Aorta (tissue), 5 donors: Measurements from ENCODE around the gene ST14. TPM values are rescaled to one million over a fixed set of nuclear protein-coding genes. Genes with fewer than 3 reads are reported as not detected.
"Not testable (repeated sequence)": the region's sequence is repeated elsewhere in the genome, so short reads cannot be mapped to it uniquely, and the experiment has no call there.

Source experiments
- ATAC-seq: fragments of 200-7000 bp; cut with Tn5 transposase; one replicate; pipeline ENCODE4 v1.9.1; 2022; ENCODE audit warnings: moderate library complexity; ENCODE audit not compliant: low FRiP score
- DNase-seq, 2 donors: peaks; one replicate each; pipeline ENCODE4 v3.0.0-alpha.2; 2020
- H3K27ac ChIP-seq, 2 donors: one replicate each; pipeline ENCODE4 v1.5.1; 2013; ENCODE audit warnings: low read length in 2 of 2, mild to moderate bottlenecking in 2 of 2, moderate library complexity in 2 of 2, control low read depth in 1 of 2, inconsistent platforms in 1 of 2, low read depth in 1 of 2
- H3K27me3 ChIP-seq, 2 donors: one replicate each; pipeline ENCODE4 v1.6.1; 2013; ENCODE audit warnings: control low read depth in 1 of 2, low read length in 1 of 2, mild to moderate bottlenecking in 1 of 2, moderate library complexity in 1 of 2; ENCODE audit not compliant: insufficient read depth in 2 of 2, control insufficient read depth in 1 of 2
- H3K36me3 ChIP-seq, 2 donors: one replicate each; pipeline ENCODE4 v1.6.1; 2013; ENCODE audit warnings: control low read depth in 1 of 2, low read length in 1 of 2, mild to moderate bottlenecking in 1 of 2; ENCODE audit not compliant: insufficient read depth in 2 of 2, control insufficient read depth in 1 of 2
- H3K4me1 ChIP-seq, 2 donors: one replicate each; pipeline ENCODE4 v1.6.1; 2013; ENCODE audit warnings: low read length in 2 of 2, control low read depth in 1 of 2, mild to moderate bottlenecking in 1 of 2, moderate library complexity in 1 of 2; ENCODE audit not compliant: insufficient read depth in 2 of 2, control insufficient read depth in 1 of 2
- H3K4me3 ChIP-seq, 2 donors: one replicate each; pipeline ENCODE4 v1.5.1; 2013; ENCODE audit warnings: low read length in 2 of 2, control low read depth in 1 of 2, mild to moderate bottlenecking in 1 of 2
- H3K9me3 ChIP-seq: one replicate; pipeline ENCODE4 v1.6.1; 2013; ENCODE audit warnings: mild to moderate bottlenecking, low read length; ENCODE audit not compliant: control insufficient read depth
- WGBS, 2 donors: extraction: QIAGEN DNeasy Blood & Tissue Kit; methylation state at CpG; one replicate each; pipeline ENCODE4 v1.1.7; 2013; 5-methylcytosine and 5-hydroxymethylcytosine counted together
- intact Hi-C, 2 donors: fragments of 100-400 bp; cut with DNase I; formaldehyde crosslinking; loops; one replicate each; pipeline versions ENCODE4 v1.14.2 to v1.15.0; 2022
- polyA plus RNA-seq, 2 donors: library from polyadenylated mRNA; stranded (reverse); fragments of 200-250 nt; gene quantifications; one replicate each; pipeline ENCODE4 v1.2.3, GENCODE V29; 2013
- total RNA-seq, 2 donors: library from RNA; stranded (reverse); fragmentation: NEBNext Ultra II Directional; extraction: Animal tissue kit (Norgen Biotek cat#: 25700); gene quantifications; one replicate each; pipeline ENCODE4 v1.2.1, GENCODE V29; 2021
- donor health status: healthy with polysubstance abuse.
- donor health status: Bipolar disorder and iron deficiency.
- donor health status: DM: no; HTN: no; CAD: no.
- donor health status: DM: no; HTN: no; CAD: no.
- donor health status: DM: yes; HTN: yes; CAD: no.

ST14 gene
- total and polyA plus RNA-seq, 4 donors: 0.74 to 14.4 (median 6.1) TPM

GRCh38 chr11:130216591-130217132 is 57.1 kb downstream of the ST14 start:
- Histone ChIP-seq H3K4me3 (no peak overlapping the region), H3K27me3 (no peaks in the 10 kb centered on the region), H3K27ac (no peak overlapping the region), H3K4me1 (no peaks in the 10 kb centered on the region), H3K9me3 (no peaks in the 10 kb centered on the region), H3K36me3 (no peaks in the 10 kb centered on the region)
- DNase-seq (no peak), ATAC-seq (no peak)
- WGBS, 2 donors: 81 to 82% methylated on average over 17 of the region's 17 CpGs
- intact Hi-C loops: loop anchor here in 1 of 2 donors (10.0 kb wide), 1 partner anchor 178 kb away; no protein-coding TSS in a partner anchor

DNA sequence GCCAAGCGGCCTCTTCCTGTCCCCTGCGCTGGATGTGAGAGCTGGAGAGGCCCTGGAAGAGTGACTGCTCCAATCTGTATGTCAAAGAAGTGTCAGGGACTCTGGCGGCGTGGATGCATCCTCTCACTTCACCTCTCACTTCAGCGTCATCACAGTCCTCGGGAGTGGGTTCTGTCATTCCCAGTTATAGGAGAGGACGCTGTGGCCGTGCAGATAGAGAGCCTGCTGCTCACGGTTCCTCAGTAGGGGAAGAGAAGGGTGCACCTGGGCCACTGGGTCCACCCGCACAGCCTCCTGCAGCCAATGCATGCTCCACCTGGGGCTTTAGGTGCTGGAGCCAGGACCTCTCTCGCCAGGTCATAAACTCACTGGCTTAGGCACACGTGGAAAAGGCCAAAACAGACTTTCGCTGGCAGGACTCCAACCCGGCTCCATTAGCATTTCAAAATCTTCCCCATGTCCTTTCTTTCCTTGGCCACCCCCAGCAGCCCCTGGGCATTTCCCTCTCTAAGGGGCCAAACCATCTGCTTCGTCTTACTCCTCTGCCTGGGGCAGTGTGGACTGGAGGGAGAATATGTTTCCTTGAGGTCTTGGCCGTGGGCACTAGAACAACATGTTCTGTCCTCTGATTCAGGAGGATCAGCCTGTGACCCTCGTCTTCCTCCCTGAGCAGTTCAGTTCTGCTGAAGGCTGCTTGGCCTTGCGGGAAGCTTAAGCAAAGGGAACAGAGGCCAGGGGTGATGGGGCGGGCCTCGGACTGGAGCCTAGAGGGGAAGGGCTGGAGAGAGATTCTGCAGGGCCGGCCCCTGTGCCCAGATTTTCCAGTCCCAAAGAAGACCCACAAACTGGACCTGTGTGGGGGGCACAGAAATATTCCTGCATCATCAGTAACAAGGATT is 57.8 kb downstream of the ST14 start:
- Histone ChIP-seq H3K4me1 (no peaks in the 10 kb centered on the region), H3K4me3 (no peak overlapping the region), H3K27ac (no peak overlapping the region), H3K36me3 (no peaks in the 10 kb centered on the region), H3K27me3 (no peaks in the 10 kb centered on the region), H3K9me3 (no peaks in the 10 kb centered on the region)
- intact Hi-C loops: loop anchor here in 1 of 2 donors (10.0 kb wide), 1 partner anchor 177 kb away; no protein-coding TSS in a partner anchor
- DNase-seq (no peak), ATAC-seq (no peak)
- 84 to 86% methylated on average over 21 of the region's 21 CpGs for WGBS, 2 donors

DNA sequence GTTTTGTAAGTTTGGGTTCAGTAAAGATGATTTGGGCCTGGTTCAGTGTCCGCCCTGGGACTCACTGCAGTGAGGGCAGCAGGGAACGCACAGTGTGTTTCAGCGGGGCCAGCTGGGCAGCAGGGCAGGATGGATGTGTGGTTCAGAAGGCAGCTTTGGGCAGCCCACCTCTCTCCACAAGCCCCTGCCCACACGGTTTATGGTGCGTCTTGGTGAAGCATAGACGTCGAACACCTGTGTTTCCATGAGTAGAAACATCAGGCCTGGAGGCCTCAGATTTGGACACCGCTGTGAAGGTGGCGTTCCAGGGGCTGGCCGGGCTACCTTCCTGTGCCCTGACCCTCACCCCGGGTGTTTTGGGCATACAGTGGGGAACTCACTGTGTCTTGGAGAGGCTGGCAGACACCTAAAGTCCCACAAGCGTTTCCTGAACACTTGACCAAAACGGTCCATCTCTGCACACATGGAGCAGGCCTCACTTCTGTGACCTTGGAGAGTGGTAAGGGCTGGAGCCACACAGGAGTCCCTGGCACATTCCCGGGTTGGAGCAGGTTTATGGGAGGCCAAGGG is 59.0 kb downstream of the ST14 start:
- intact Hi-C loops: loop anchor here in 1 of 2 donors (10.0 kb wide), 1 partner anchor 176 kb away; no protein-coding TSS in a partner anchor
- ATAC-seq (no peak), DNase-seq (no peak)
- WGBS, 2 donors: 89 to 92% methylated on average over 14 of the region's 14 CpGs
- Histone ChIP-seq H3K9me3 (no peaks in the 10 kb centered on the region), H3K27me3 (no peaks in the 10 kb centered on the region), H3K36me3 (no peaks in the 10 kb centered on the region), H3K27ac (no peak overlapping the region), H3K4me3 (no peak overlapping the region), H3K4me1 (no peaks in the 10 kb centered on the region)

- no peak for ATAC-seq
- Histone ChIP-seq H3K9me3 (no peaks in the 10 kb centered on the region), H3K36me3 (no peaks in the 10 kb centered on the region), H3K4me1 (no peaks in the 10 kb centered on the region), H3K4me3 (no peak overlapping the region), H3K27ac (no peak overlapping the region), H3K27me3 (no peaks in the 10 kb centered on the region)
- intact Hi-C loops: loop anchor here in 1 of 2 donors (10.0 kb wide), 1 partner anchor 176 kb away; no protein-coding TSS in a partner anchor
- 91 to 95% methylated on average over 8 of the region's 8 CpGs for WGBS, 2 donors
- DNase-seq: no peak
Measured at GRCh38 chr11:130219148-130219547, 59.6 kb downstream of the ST14 start.

DNA sequence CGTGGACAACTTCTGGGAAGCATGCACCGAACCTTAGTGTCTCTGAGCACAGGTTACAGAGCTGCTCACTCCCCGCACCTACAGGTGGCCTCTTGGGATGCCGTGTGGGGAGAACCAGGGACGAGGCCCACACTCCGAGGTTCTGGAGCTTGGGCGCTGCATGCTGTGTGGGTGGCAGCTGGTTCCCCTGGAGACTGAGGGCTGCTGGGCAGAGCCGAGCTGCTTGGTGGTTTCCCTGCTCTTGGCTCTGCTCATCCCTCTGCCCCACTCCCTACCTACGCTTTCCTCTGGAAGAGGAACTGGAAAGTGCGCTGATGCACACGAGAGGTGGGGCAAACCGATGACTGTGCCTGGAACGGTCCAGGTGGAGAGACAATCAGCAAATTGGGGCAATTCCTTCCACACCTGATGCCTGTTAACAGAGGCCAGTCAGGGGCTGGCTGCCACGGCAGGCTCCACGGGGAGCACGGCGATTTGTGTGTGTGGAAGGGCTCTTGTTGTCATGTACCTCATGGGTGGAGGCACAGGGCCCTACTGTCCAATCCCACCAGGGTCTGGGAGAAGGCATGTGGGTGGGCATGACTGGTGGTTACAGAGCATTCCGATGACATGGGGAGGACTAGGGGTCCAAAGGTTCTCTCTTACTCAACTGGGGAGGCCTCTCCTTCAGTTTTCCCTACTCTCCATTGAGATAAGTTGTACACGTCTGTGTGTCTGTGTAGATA is 60.9 kb downstream of the ST14 start:
- ATAC-seq (no peak), DNase-seq (no peak)
- no peak overlapping the region for H3K4me3 ChIP-seq
- 80 to 84% methylated on average over 19 of the region's 19 CpGs for WGBS, 2 donors
- H3K9me3 ChIP-seq: no peaks in the 10 kb centered on the region
- no peaks in the 10 kb centered on the region for H3K4me1 ChIP-seq
- no peaks in the 10 kb centered on the region for H3K27me3 ChIP-seq
- intact Hi-C loops: no loop called here
- H3K27ac ChIP-seq: no peak overlapping the region
- no peaks in the 10 kb centered on the region for H3K36me3 ChIP-seq

DNA sequence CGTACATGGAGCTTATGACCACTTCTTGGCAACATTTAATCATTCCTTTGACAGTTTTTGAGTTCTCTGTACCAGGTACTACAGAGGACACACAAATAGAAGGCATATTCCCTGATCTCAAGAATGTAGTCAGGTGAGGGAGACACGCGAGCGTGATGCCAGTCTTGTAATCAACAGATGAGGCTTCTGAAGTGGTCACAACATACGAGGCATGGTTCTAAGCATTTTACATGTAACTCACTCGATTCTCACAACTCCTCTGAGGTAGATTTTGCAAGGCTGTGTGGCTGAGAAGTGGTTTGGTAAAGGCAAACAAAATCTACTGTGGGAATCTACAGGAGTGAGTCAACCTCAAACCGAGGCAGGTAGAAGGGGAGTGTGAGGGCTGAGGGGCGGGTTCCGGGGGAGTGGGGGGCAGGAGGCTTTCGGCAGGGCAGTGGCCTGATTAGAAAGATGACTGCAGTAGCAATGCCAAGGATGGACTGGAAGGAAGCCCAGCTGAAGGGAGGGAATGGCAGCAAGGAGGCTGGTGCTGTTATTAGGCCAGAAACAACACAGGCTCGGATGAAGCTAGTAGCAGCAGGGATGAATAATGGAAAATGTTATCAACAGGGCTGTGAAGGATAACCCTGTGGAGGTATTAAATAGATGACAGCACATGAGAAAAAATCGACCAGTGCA is 63.8 kb downstream of the ST14 start:
- WGBS, 2 donors: 51 to 53% methylated on average over 12 of the region's 12 CpGs
- Histone ChIP-seq H3K4me3 (no peak overlapping the region), H3K9me3 (no peaks in the 10 kb centered on the region), H3K36me3 (no peaks in the 10 kb centered on the region), H3K4me1 (no peaks in the 10 kb centered on the region), H3K27me3 (no peaks in the 10 kb centered on the region), H3K27ac (no peak overlapping the region)
- intact Hi-C loops: no loop called here
- no peak for ATAC-seq
- no peak for DNase-seq

GRCh38 chr11:130227373-130227772 is 67.8 kb downstream of the ST14 start:
- intact Hi-C loops: no loop called here
- H3K27me3 ChIP-seq: no peaks in the 10 kb centered on the region
- H3K4me1 ChIP-seq: no peaks in the 10 kb centered on the region
- DNase-seq (no peak), ATAC-seq (no peak)
- no peak overlapping the region for H3K4me3 ChIP-seq
- 89 to 93% methylated on average over 4 of the region's 4 CpGs for WGBS, 2 donors
- H3K36me3 ChIP-seq: no peaks in the 10 kb centered on the region
- H3K9me3 ChIP-seq: no peaks in the 10 kb centered on the region
- H3K27ac ChIP-seq: no peak overlapping the region

DNA sequence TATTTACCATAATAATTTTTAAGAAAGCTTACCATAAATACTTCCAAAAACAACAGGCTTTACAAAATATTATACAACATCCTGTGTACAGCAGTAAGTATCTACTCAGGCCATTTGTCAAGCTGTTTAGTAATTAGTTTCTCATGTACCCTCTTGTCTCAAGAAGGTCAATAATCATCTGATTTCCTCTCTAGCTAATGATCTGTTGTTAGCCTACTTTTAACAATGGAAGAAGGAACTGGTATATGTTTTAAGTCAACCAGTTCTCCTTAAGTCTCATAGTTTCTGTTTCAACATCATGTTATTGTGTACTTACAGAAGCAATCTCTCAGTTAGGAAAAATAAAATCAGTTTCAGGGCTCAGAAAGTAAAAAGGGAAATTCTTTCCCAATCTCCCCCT is 73.9 kb downstream of the ST14 start:
- H3K27me3 ChIP-seq, H3K4me3 ChIP-seq, H3K36me3 ChIP-seq, H3K4me1 ChIP-seq, intact Hi-C loops, H3K9me3 ChIP-seq, DNase-seq, H3K27ac ChIP-seq, ATAC-seq: not testable (repeated sequence)
